Measurements from ENCODE around the gene PAX1. TPM values are rescaled to one million over a fixed set of nuclear protein-coding genes. Genes with fewer than 3 reads are reported as not detected.

PAX1 gene
- total and polyA plus RNA-seq, 11 donors, result 0.44 TPM; not detected in 10

DNA sequence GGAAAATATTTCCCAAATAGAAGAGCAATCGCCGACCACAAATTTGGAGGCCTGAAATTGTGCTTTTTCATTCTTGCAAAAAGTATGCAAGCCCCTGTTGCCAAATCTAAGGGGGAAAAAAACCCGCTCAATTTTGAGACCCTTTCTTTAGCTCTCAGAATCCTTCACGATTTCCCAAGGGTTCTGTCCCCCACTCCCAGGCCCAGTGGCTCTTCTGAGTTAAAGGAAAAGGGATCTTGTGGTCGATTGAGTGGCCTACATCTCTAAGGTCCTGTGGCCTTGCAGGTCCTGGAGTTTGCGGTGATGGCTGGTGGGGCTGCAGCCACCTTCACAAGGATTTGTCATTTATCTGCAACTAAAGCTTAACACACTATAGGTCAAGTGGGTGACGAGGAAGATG lies 1.8 kb downstream of the PAX1 start:
- WGBS, 4 donors, result 8 to 17% (median 8%) methylated on average over 7 of the region's 7 CpGs
- no peak for DNase-seq

DNA sequence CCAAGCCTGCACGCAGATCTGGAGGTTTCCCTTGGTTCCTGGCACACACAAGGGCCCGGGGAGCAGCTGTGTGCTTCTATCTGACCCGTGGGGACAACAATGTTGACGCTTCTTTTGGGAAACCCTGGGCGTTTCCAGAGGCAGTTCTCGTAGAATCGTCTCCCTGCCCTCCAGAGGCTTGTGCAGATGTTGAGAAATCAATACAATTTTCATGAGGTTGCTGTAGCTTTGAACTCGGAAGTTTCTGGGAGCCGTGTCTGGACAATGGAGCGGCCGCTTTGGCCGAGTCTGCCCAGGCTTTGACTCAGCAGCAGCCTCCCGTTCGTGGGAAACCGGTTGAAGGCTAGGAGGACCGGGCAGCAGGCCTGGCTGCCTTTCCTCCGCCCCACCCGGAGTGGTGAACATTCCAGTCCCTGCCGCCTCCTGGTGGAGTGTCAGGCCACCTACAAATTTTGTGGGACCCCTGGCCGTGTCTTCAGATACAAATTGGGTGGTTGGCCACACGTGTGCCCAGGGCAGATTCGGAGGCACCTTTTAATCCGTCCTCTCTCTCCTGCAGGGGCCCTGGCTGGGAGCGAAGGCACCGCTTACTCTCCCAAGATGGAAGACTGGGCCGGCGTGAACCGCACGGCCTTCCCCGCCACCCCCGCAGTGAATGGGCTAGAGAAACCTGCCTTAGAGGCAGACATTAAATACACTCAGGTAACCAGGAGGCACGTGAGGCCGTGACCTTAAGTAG lies 2.7 kb downstream of the PAX1 start:
- no peaks in the 10 kb centered on the region for H3K36me3 ChIP-seq
- intact Hi-C loops (cut with DNase I), result no loop called here
- no peak for TF ChIP-seq POLR2A (IDR thresholded peaks at IDR 0.05)
- TF ChIP-seq, protein P1, sequence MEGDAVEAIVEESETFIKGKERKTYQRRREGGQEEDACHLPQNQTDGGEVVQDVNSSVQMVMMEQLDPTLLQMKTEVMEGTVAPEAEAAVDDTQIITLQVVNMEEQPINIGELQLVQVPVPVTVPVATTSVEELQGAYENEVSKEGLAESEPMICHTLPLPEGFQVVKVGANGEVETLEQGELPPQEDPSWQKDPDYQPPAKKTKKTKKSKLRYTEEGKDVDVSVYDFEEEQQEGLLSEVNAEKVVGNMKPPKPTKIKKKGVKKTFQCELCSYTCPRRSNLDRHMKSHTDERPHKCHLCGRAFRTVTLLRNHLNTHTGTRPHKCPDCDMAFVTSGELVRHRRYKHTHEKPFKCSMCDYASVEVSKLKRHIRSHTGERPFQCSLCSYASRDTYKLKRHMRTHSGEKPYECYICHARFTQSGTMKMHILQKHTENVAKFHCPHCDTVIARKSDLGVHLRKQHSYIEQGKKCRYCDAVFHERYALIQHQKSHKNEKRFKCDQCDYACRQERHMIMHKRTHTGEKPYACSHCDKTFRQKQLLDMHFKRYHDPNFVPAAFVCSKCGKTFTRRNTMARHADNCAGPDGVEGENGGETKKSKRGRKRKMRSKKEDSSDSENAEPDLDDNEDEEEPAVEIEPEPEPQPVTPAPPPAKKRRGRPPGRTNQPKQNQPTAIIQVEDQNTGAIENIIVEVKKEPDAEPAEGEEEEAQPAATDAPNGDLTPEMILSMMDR (IDR thresholded peaks at IDR 0.05), result no peak
- H3K4me3 ChIP-seq, result no peak overlapping the region
- WGBS, 4 donors, result 2 to 4% (median 4%) methylated on average over 22 to 33 of the region's 33 CpGs
- H3K9me3 ChIP-seq, result no peaks in the 10 kb centered on the region
- ATAC-seq (no peak), DNase-seq (no peak)
- H3K4me1 ChIP-seq, result peaks cover 0 to 26% (median under 1%) of the 10 kb centered on the region in 12 donors
- H3K27me3 ChIP-seq, result peaks cover 46 to 97% (median 90%) of the 10 kb centered on the region in 9 donors
- H3K27ac ChIP-seq, result no peak overlapping the region

More for the DNA sequence above, 1.8 kb downstream of the PAX1 start:
- H3K4me3 ChIP-seq, result no peak overlapping the region
- TF ChIP-seq, protein P1 (IDR thresholded peaks at IDR 0.05), result no peak
- TF ChIP-seq POLR2A (IDR thresholded peaks at IDR 0.05), result no peak
- no peaks in the 10 kb centered on the region for H3K36me3 ChIP-seq
- ATAC-seq, result no peak
- no peak overlapping the region for H3K27ac ChIP-seq
- H3K27me3 ChIP-seq, result peaks cover 46 to 97% (median 90%) of the 10 kb centered on the region in 9 donors
- intact Hi-C loops (cut with DNase I), result no loop called here
- no peaks in the 10 kb centered on the region for H3K9me3 ChIP-seq
- H3K4me1 ChIP-seq, result peaks cover 0 to 35% (median 2%) of the 10 kb centered on the region in 12 donors

DNA sequence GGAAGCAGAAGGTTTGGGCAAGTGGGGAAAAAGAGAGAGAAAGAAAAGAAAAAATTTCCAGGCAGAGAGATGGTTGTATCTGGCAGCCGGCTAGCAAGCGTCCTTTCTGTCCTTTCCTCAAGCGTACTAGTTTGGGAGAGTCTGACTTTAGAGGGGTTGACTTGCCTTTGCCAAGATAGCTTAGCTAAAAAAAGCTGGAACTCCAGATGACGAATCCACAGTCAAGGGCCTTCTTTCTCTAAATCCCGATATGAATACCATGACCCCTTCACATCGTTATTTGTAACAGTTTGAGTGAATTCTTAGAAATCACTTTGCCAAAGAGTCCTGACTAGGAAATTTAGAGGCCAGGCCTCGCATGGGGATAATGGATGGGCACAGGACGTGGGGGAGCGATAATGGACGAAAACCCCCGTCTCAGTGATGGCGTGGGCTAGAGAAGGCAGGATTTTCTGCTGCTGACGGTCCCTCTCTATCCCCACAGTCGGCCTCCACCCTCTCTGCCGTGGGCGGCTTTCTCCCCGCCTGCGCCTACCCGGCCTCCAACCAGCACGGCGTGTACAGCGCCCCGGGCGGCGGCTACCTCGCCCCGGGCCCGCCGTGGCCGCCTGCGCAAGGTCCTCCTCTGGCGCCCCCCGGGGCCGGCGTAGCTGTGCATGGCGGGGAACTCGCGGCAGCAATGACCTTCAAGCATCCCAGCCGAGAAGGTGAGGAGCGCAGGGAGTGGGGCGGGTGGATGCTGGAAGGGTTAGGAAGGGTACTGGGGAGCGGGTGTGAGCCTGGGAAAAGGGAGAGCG lies 3.5 kb downstream of the PAX1 start:
- ATAC-seq (no peak), DNase-seq (no peak)
- intact Hi-C loops (cut with DNase I), result no loop called here
- Histone ChIP-seq H3K4me3 (no peak overlapping the region), H3K9me3 (no peaks in the 10 kb centered on the region), H3K4me1 (peaks cover 0 to 20% (median 0%) of the 10 kb centered on the region in 12 donors), H3K27me3 (peaks cover 45 to 97% (median 90%) of the 10 kb centered on the region in 9 donors), H3K27ac (no peak overlapping the region), H3K36me3 (no peaks in the 10 kb centered on the region)
- TF ChIP-seq, protein P1 (IDR thresholded peaks at IDR 0.05), result no peak
- no peak for TF ChIP-seq POLR2A (IDR thresholded peaks at IDR 0.05)
- WGBS, 4 donors, result 2 to 3% (median 3%) methylated on average over 42 to 43 of the region's 43 CpGs

DNA sequence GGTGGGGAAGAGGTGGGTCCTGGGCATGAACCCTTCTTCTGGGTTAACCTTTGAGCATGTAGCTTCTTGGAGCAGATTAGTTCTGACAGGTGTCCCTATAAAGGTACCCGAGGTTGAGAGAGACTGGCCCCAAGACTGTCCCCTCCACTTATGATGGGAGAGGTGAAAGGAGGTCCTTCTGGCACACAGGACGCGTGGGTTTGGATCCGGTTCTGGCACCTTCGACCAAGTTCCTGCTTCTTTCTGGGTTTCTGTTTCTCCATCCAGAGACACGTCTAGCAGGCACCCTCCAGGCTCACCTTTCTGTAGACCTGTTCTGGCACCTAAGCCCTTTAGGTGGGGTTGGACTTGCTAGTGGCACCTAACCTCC lies 4.1 kb downstream of the PAX1 start:
- WGBS, 4 donors, result 0 to 7% (median 6%) methylated on average over 5 to 6 of the region's 6 CpGs
- ATAC-seq, result no peak

More for the DNA sequence above, 4.1 kb downstream of the PAX1 start:
- Histone ChIP-seq H3K27me3 (peaks cover 45 to 97% (median 90%) of the 10 kb centered on the region in 9 donors), H3K4me1 (peaks cover 0 to 20% (median 0%) of the 10 kb centered on the region in 12 donors), H3K36me3 (no peaks in the 10 kb centered on the region), H3K4me3 (no peak overlapping the region), H3K27ac (no peak overlapping the region), H3K9me3 (no peaks in the 10 kb centered on the region)
- intact Hi-C loops (cut with DNase I), result no loop called here
- no peak for DNase-seq
- no peak for TF ChIP-seq POLR2A (IDR thresholded peaks at IDR 0.05)
- TF ChIP-seq, protein P1 (IDR thresholded peaks at IDR 0.05), result no peak
